NCI-H774 (cell line): ENCODE data around the gene CLIC4.

Source experiments
- DNase-seq: peaks from one replicate; lab custom pipeline; 2025; lab: John Stamatoyannopoulos, UW

CLIC4 gene

GRCh38 chr1:24859063-24860010 is 114.1 kb downstream of the CLIC4 start:
- DNase-seq = no peak

- no peak for DNase-seq
Observed at GRCh38 chr1:24860841-24861240, 115.6 kb downstream of the CLIC4 start.

DNA sequence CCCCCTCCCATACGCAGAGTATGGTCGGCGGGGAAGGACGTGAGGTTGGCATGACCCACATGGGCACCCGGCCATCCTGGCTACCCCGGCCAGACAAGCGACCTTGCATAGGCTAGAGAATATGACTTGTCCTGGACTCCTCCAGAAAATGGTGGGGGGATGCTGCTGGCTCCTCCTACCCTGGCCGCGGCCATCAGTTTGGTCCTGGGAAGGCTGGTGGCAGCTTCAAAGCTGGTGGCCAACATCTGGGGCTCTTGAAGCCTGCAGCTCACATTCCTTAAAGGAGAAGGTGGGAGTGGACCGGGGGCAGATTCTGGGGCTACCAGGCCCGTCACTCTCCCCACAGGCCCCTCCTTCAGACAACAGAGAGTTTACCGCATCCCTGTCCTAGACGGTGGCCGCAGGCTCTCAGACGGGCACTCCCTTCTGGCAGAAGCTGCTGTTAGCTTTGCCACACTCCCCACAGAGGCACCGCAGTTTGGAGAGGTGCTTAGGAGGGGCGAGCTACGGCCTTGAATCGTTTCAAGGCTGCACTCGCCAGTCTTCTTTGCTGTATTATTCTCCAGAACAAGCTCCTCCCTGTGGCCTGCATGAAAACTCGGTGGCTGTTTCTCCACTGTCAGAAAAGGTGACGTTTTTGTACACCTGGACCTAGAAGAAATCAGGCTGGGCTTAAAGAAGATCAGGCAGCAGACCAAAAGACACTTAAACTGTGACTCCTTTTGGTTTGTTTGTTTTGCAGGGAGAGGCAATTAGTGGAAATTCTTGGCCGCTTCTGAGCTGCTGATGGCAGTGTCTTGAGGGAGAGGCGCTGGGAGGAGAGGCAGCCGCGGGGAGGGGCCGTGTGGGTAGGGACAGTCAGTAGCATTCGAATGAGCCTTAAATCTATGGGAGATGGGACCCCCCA is 116.8 kb downstream of the CLIC4 start:
- DNase-seq = no peak

GRCh38 chr1:24862775-24863483 is 117.7 kb downstream of the CLIC4 start:
- no peak for DNase-seq

DNA sequence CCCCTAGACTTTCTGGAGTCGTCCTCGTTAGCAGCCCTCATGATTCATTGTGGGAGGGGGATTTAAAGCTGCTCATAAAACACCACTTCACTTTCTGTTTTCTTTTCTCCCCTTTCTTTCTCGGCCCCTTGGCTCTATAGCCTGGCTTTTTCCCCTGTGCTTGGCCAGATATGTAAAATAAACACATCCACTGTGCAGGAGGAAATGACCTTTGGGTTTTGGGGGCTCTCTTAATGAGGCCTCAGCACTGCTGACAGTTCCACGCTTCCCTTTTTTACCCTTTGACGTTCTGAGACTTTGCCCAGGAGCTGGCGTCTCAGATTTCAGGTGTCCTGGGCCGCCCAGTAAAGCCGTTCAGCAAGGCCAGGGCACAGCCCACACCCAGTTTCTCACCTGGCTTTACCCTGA is 119.1 kb downstream of the CLIC4 start:
- no peak for DNase-seq

DNA sequence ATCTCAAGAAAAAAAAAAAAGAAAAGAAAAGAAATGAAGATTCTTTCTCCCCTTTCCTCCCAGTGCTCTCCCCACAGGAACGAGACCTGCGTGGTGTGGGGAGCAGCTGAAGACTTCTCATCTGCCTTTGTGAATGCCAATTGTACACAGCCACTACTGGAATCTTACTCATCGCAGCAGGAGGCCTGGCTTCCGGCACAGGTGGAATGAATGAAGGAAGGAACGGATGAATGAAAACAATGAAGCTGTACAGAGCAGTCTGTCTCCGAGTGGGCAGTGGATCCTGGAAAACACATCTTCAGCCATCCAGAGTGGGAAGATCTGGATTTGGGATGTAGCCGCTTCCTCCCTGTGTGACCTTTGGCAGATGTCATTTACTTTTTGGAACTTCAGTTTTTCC is 119.9 kb downstream of the CLIC4 start:
- DNase-seq = no peak

DNA sequence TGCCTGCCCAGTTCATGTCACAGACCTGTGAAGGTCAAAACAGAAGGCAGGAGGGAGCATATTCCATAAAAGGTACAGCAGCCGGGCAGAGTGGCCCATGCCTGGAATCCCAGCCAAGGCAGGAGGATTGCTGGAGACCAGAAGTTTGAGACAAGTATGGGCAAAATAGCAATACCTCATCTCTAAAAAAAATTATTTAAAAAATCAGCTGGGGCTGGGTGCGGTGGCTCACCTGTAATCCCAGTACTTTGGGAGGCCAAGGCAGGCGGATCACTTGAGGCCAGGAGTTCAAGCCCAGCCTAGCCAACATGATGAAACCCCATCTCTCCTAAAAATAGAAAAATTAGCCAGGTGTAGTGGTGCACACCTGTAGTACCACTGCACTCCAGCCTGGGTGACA is 120.3 kb downstream of the CLIC4 start:
- no peak for DNase-seq

DNA sequence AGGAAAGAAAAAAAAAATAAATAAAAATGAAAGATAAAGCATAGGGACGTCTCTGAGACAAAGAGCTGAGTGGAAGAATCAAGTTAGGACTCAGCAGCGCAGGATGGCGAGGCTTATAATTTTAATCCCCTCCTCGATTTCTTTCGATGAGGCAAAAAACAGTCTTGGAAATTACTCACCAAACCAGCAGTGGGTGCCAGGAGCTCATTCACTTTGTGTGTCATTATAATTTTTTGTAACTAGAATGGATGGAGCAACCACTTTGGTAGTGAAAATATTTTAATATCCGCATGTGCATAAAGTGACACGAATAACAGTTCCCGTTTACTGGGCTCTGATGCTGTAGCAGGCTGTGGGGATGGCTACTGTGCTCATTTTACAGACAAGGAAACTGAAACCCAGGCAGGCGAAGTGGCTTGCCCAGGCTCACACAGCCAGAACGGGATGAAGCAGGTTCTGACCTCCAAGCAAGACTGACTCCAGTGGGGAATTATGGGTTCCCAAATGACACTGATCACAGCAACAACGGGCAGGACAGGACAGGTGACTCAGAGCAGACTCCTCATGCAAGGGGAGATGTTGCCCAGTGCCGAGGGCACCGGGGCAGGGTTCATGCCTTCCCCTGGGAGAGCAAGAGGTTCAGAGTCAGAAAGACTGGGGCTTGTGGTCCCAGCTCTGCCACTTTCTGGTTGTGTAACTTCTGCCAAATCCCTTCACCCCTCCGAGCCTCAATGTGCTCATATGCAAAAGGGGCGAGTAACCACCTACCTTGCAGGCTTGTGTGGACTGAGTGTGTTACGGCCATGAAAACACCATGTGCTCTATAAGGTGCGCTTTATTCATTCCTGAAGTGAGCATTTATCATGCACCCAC is 121.2 kb downstream of the CLIC4 start:
- no peak for DNase-seq

DNA sequence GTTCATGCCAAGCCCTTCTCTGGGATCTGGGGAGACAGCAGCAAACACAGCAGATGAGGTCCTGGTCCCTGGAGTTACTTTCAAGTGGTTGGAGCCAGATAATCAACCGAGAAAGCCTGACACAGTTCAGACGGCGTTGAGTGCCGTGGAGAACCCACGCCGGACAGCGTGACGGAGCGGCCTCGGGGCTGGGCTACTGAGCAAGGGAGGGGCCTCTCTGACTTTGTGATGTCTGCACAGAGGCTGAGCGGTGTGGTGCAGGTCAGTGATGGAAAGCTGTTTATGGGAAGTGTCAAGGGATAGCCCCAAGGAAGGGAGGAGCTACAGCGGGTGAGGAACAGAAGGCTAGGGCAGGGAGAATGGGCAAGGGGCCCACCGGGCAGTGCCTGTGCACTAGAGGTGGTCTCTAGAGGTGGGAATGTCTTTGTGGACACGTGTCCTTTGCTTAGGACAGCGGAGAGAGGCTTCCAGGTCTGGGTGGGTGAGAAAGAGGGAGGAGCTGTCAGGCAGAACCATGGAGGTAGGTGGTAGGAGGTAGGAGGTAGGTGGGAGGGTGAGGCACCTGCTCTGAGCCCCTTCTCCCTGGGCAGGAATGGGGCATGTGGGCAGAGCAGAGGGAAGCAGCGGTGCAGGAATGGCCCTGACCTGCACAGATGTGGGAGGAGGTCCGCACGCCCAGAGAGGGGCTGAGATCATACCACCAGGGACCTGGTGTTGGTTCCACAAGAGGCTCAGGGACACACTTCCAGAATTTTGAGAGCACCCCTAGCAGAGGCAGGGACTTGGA is 122.0 kb downstream of the CLIC4 start:
- no peak for DNase-seq

- no peak for DNase-seq
Observed at GRCh38 chr1:24868016-24868875, 123.0 kb downstream of the CLIC4 start.

- no peak for DNase-seq
Observed at GRCh38 chr1:24870551-24871195, 125.4 kb downstream of the CLIC4 start.

- DNase-seq = no peak
Observed at GRCh38 chr1:24871306-24871901, 126.2 kb downstream of the CLIC4 start.

DNA sequence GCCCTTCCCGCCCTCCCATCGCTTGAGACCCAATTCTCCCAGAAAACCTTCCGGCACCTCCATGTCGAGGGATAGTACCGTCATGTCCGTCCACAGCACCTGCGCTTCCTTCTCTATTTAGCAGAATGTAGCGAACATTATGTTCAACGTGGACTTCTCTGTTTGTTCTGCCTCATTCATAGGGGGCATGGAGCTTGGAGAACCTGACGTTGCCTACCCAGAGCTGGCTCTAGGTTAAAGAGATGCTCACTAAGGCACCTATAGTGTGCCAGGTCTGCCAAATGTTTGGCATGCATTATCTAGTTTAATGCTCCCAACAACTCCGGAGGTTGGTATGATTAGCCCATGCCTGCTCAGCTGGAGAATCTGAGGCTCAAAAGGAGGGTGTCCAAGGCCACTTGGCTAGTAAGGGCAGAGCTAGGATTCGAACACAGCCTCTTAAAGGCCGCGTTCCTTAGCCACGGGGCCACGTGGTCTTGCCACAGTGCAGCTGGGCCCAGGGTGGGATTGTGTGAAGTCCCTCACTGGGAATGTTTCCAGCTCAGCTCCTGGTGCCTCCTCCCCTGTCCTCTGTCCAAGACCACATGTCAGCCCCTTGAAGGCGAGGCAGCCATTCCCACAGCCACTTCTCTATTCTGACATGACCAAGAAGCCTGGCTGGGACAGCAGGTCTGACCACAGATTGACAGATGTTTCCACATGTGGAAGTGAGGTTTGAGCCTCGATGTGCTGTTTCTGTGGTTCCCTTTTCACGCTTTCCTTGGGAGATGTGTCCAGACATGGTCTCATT is 127.0 kb downstream of the CLIC4 start:
- DNase-seq = no peak

DNA sequence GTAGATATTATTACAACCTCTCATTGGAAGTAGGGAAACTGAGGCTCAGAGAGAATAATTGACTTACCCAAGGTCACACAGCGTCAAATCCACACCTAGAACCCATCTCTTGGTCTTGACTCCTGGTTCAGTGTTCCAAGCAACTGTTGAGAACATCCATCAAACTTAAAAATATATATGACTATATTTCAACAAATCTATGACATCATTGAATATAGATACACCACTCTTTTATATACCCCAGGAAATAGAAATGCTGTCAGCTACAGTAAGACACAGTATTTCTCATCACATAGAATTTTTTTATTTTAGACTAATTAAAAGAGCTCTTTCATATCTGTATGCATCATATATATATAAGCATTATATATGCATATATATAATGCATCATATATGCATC is 127.9 kb downstream of the CLIC4 start:
- DNase-seq = no peak

DNA sequence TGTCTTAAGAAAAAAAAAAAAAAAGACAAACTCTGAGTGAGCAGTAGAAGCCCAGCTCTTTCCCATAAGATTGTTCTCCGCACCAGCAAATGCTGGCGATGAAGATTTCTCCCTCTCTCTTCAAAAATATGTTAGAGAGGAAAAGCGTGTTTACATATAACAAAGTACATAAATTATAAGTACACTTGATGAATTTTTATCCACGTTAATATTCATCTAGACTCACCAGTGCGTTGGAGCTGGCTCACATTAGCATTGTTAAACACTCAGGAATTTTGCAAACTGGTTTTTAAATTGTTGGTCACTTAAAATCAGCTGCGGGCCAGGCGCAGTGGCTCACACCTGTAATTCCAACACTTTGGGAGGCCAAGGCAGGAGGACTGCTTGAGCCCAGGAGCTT is 128.8 kb downstream of the CLIC4 start:
- DNase-seq = no peak

GRCh38 chr1:24874611-24875234 is 129.5 kb downstream of the CLIC4 start:
- DNase-seq = no peak

- no peak for DNase-seq
Observed at GRCh38 chr1:24875257-24875656, 130.0 kb downstream of the CLIC4 start.
